C4-2B (cell line): ENCODE results near the gene NIPAL3.

Experiments used
- ZFX ChIP-seq: fragments of 450-650 bp; IDR thresholded peaks from 2 replicates; pipeline ENCODE4 v1.6.1; 2017
- TF ChIP-seq, protein P1 (sequence below): fragments of 450-650 bp; conservative IDR thresholded peaks from 2 replicates; pipeline ENCODE4 v1.5.1; 2017; ENCODE audit warnings: mild to moderate bottlenecking

DNA sequence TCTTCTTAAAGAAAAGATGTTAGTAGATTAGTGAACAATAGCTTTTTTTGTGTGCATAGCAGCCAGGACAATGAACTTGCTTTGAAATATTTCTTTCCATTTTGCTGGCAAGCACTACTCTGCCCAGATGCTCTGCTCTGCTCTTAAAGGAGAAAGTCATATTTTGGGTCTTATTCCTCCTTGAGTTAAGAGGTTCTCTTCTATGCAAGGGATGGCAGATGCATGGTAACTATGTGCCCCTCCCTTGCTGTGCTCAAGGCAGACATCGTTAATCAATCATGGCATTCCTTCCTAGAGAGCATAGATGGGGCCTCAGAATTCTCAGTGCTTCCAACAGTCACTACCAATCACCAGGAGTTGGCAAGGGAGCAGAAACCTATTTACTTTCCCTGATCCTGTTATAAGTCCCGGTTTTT lies 27.6 kb downstream of the NIPAL3 start:
- TF ChIP-seq, protein P1, sequence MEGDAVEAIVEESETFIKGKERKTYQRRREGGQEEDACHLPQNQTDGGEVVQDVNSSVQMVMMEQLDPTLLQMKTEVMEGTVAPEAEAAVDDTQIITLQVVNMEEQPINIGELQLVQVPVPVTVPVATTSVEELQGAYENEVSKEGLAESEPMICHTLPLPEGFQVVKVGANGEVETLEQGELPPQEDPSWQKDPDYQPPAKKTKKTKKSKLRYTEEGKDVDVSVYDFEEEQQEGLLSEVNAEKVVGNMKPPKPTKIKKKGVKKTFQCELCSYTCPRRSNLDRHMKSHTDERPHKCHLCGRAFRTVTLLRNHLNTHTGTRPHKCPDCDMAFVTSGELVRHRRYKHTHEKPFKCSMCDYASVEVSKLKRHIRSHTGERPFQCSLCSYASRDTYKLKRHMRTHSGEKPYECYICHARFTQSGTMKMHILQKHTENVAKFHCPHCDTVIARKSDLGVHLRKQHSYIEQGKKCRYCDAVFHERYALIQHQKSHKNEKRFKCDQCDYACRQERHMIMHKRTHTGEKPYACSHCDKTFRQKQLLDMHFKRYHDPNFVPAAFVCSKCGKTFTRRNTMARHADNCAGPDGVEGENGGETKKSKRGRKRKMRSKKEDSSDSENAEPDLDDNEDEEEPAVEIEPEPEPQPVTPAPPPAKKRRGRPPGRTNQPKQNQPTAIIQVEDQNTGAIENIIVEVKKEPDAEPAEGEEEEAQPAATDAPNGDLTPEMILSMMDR, result no peak
- TF ChIP-seq ZFX, result no peak
